H1 (cell line): Measurements from ENCODE around the gene PSORS1C2. TPM values are rescaled to one million over a fixed set of nuclear protein-coding genes. Genes with fewer than 3 reads are reported as not detected.

Experiments
- CTCF ChIA-PET: fragments of 300-600 bp; sonication (Branson Sonifier 250); formaldehyde crosslinking; loops from one replicate; lab custom pipeline; 2021; ENCODE audit not compliant: partially characterized antibody; lab: Charles Lee
- POLR2A ChIA-PET: fragments of 300-600 bp; sonication (Branson Sonifier 250); formaldehyde crosslinking; loops from one replicate; lab custom pipeline; 2021; ENCODE audit warnings: inconsistent platforms; ENCODE audit not compliant: partially characterized antibody; lab: Charles Lee
- DNase-seq, 2 experiments: peaks; one replicate each; pipeline versions ENCODE4 v3.0.0 to v3.0.0-alpha.2; 2010 to 2022; ENCODE audit warnings: low spot score in 2 of 2, low read depth in 1 of 2, mixed read lengths in 1 of 2
- FAIRE-seq: peaks from 2 replicates; lab custom pipeline; 2011; peaks lifted over from hg19 to GRCh38; lab: Jason Lieb, UNC
- H2AFZ ChIP-seq: 2 replicates; pipeline ENCODE4 v1.8.1; 2012; ENCODE audit warnings: low read length, inconsistent platforms
- H2AK5ac ChIP-seq: 2 replicates; pipeline ENCODE4 v1.6.1; 2013; ENCODE audit warnings: low read depth, low read length
- H2BK120ac ChIP-seq: replicated peaks from 2 replicates; pipeline ENCODE3; 2013; ENCODE audit warnings: low read depth, low read length, inconsistent platforms
- H2BK12ac ChIP-seq: 2 replicates; pipeline ENCODE4 v1.6.1; 2013; ENCODE audit warnings: low read depth, low read length
- H2BK15ac ChIP-seq: 2 replicates; pipeline ENCODE4 v1.6.1; 2013; ENCODE audit warnings: low read length
- H2BK20ac ChIP-seq: 2 replicates; pipeline ENCODE4 v1.6.1; 2013; ENCODE audit warnings: low read length
- H2BK5ac ChIP-seq: 2 replicates; pipeline ENCODE4 v1.6.1; 2013; ENCODE audit warnings: low read depth, low read length
- H3K14ac ChIP-seq: 2 replicates; pipeline ENCODE4 v1.6.1; 2013; ENCODE audit warnings: inconsistent platforms; ENCODE audit not compliant: insufficient read length
- H3K18ac ChIP-seq: 2 replicates; pipeline ENCODE4 v1.6.1; 2013; ENCODE audit warnings: low read length; ENCODE audit errors: extremely low read depth
- H3K23ac ChIP-seq: 2 replicates; pipeline ENCODE4 v1.6.1; 2013; ENCODE audit warnings: inconsistent platforms; ENCODE audit not compliant: insufficient read length
- H3K23me2 ChIP-seq: 2 replicates; pipeline ENCODE4 v1.6.1; 2013; ENCODE audit warnings: low read depth, low read length
- H3K27ac ChIP-seq: 2 replicates; pipeline ENCODE4 v1.6.1; 2011; ENCODE audit warnings: low read depth, low read length, inconsistent platforms
- H3K27me3 ChIP-seq, 4 experiments: replicated peaks in 1 of 4; 1 replicate in 1 of 4; 2 replicates in 3 of 4; pipeline versions ENCODE4 v1.6.1 to v1.8.1; 2011 to 2013; ENCODE audit warnings: low read length in 3 of 4, mild to moderate bottlenecking in 3 of 4, inconsistent platforms in 2 of 4, mixed read lengths in 2 of 4, moderate library complexity in 1 of 4; ENCODE audit not compliant: control insufficient read depth in 3 of 4, insufficient read depth in 3 of 4; ENCODE audit errors: extremely low read depth in 1 of 4
- H3K36me3 ChIP-seq, 4 experiments: 2 replicates each; pipeline versions ENCODE4 v1.6.1 to v1.8.1; 2011 to 2013; ENCODE audit warnings: mild to moderate bottlenecking in 4 of 4, low read length in 3 of 4, moderate library complexity in 2 of 4, control low read depth in 1 of 4, inconsistent platforms in 1 of 4; ENCODE audit not compliant: insufficient read depth in 4 of 4, control insufficient read depth in 2 of 4
- H3K4ac ChIP-seq: replicated peaks from 2 replicates; pipeline ENCODE3; 2013; ENCODE audit warnings: low read length, low read depth, mixed read lengths, inconsistent platforms; ENCODE audit not compliant: insufficient read length
- H3K4me1 ChIP-seq, 4 experiments: replicated peaks in 1 of 4; 1 replicate in 1 of 4; 2 replicates in 3 of 4; pipeline versions ENCODE4 v1.6.1 to v1.8.1; 2011 to 2013; ENCODE audit warnings: low read length in 3 of 4, inconsistent platforms in 2 of 4, mixed read lengths in 1 of 4; ENCODE audit not compliant: insufficient read depth in 4 of 4, control insufficient read depth in 3 of 4
- H3K4me2 ChIP-seq, 2 experiments: 2 replicates each; pipeline versions ENCODE4 v1.6.1 to v1.8.1; 2011 to 2013; ENCODE audit warnings: low read depth in 2 of 2, low read length in 2 of 2, control low read depth in 1 of 2, inconsistent platforms in 1 of 2, mild to moderate bottlenecking in 1 of 2; ENCODE audit not compliant: insufficient read depth in 1 of 2
- H3K4me3 ChIP-seq, 4 experiments: fragments of 200-600, 300-600 bp in 1 of 4; sonication (generic), shearing (Covaris generic), sonication (Bioruptor Twin) in 1 of 4; 2 replicates each; pipeline versions ENCODE4 v1.5.1 to v1.8.1; 2011 to 2016; ENCODE audit warnings: low read length in 4 of 4, low read depth in 3 of 4, control low read depth in 2 of 4, inconsistent platforms in 2 of 4, mild to moderate bottlenecking in 2 of 4, mixed read lengths in 1 of 4, moderate library complexity in 1 of 4; ENCODE audit not compliant: insufficient read depth in 2 of 4; ENCODE audit errors: extremely low read depth in 1 of 4
- H3K56ac ChIP-seq: replicated peaks from 2 replicates; pipeline ENCODE3; 2013; ENCODE audit warnings: low read depth, mild to moderate bottlenecking, mixed read lengths, low read length, inconsistent platforms; ENCODE audit not compliant: insufficient read length
- H3K79me1 ChIP-seq: 2 replicates; pipeline ENCODE4 v1.6.1; 2013; ENCODE audit warnings: low read depth, low read length, control low read depth
- H3K79me2 ChIP-seq, 2 experiments: 2 replicates each; pipeline versions ENCODE4 v1.6.1 to v1.8.1; 2012 to 2013; ENCODE audit warnings: low read length in 2 of 2, mild to moderate bottlenecking in 2 of 2, inconsistent platforms in 1 of 2; ENCODE audit not compliant: insufficient read depth in 2 of 2, control insufficient read depth in 1 of 2
- H3K9ac ChIP-seq, 4 experiments: replicated peaks in 1 of 4; 1 replicate in 1 of 4; 2 replicates in 3 of 4; pipeline versions ENCODE4 v1.6.1 to v1.8.1; 2011 to 2013; ENCODE audit warnings: low read depth in 3 of 4, low read length in 3 of 4, control low read depth in 2 of 4, mild to moderate bottlenecking in 2 of 4, moderate library complexity in 2 of 4, inconsistent platforms in 1 of 4; ENCODE audit errors: extremely low read depth in 1 of 4
- H3K9me3 ChIP-seq, 2 experiments: 2 replicates each; pipeline versions ENCODE4 v1.6.1 to v1.8.1; 2012 to 2013; ENCODE audit warnings: mild to moderate bottlenecking in 2 of 2, moderate library complexity in 2 of 2, control low read depth in 1 of 2, inconsistent platforms in 1 of 2, low read depth in 1 of 2, low read length in 1 of 2, mixed read lengths in 1 of 2; ENCODE audit not compliant: insufficient read depth in 2 of 2
- H4K20me1 ChIP-seq, 2 experiments: replicated peaks in 1 of 2; 2 replicates each; pipeline versions ENCODE3 to v1.8.1; 2011 to 2013; ENCODE audit warnings: inconsistent platforms in 2 of 2, low read length in 2 of 2, mild to moderate bottlenecking in 1 of 2; ENCODE audit not compliant: insufficient read depth in 2 of 2, control insufficient read depth in 1 of 2
- H4K5ac ChIP-seq: 2 replicates; pipeline ENCODE4 v1.6.1; 2013; ENCODE audit warnings: low read length, low read depth, mixed read lengths, inconsistent platforms; ENCODE audit not compliant: insufficient read length
- H4K8ac ChIP-seq: 2 replicates; pipeline ENCODE4 v1.8.0; 2013; ENCODE audit warnings: mild to moderate bottlenecking, moderate library complexity, low read length, inconsistent platforms; ENCODE audit not compliant: insufficient read depth; ENCODE audit errors: extremely low read depth
- H4K91ac ChIP-seq: replicated peaks from 2 replicates; pipeline ENCODE3; 2013; ENCODE audit warnings: low read length, mixed read lengths, inconsistent platforms; ENCODE audit not compliant: insufficient read length
- CBX5 ChIP-seq: fragments of 300-800, 300-1000 bp; sonication (generic); IDR thresholded peaks from 2 replicates; pipeline ENCODE4 v1.7.1; 2016; ENCODE audit warnings: antibody characterized with exemption, low read length, low read depth
- CEBPB ChIP-seq: IDR thresholded peaks from 2 replicates; pipeline ENCODE4 v1.6.1; 2012; ENCODE audit warnings: low read depth, low read length
- CREB1 ChIP-seq: IDR thresholded peaks from 2 replicates; pipeline ENCODE4 v1.6.1; 2012; ENCODE audit warnings: inconsistent platforms
- FOSL1 ChIP-seq: IDR thresholded peaks from 2 replicates; pipeline ENCODE4 v1.6.1; 2011; ENCODE audit warnings: mild to moderate bottlenecking, low read depth, low read length, moderate library complexity; ENCODE audit not compliant: insufficient read depth
- GABPA ChIP-seq: IDR thresholded peaks from 2 replicates; pipeline ENCODE4 v1.6.1; 2011; ENCODE audit warnings: mild to moderate bottlenecking, low read length, moderate library complexity, borderline replicate concordance; ENCODE audit not compliant: insufficient read depth
- KDM4A ChIP-seq: IDR thresholded peaks from one replicate; pipeline ENCODE4 v1.7.1; 2012; ENCODE audit warnings: low read depth, mild to moderate bottlenecking, moderate library complexity, low read length, inconsistent platforms; ENCODE audit not compliant: severe bottlenecking
- NANOG ChIP-seq: IDR thresholded peaks from 2 replicates; pipeline ENCODE4 v1.6.1; 2011; ENCODE audit warnings: low read length, low read depth, mild to moderate bottlenecking, inconsistent platforms; ENCODE audit not compliant: insufficient read depth, poor library complexity, severe bottlenecking
- NRF1 ChIP-seq: IDR thresholded peaks from 2 replicates; pipeline ENCODE4 v1.6.1; 2011; ENCODE audit warnings: mild to moderate bottlenecking, low read depth, low read length, improper control_type of control experiment
- SIRT6 ChIP-seq: IDR thresholded peaks from one replicate; pipeline ENCODE4 v1.7.1; 2012; ENCODE audit warnings: low read length, inconsistent platforms
- SIX5 ChIP-seq: IDR thresholded peaks from 2 replicates; pipeline ENCODE4 v1.6.1; 2011; ENCODE audit warnings: mild to moderate bottlenecking, low read depth, low read length
- SP1 ChIP-seq: IDR thresholded peaks from 2 replicates; pipeline ENCODE4 v1.6.1; 2011; ENCODE audit warnings: low read depth, low read length
- SP4 ChIP-seq: IDR thresholded peaks from 2 replicates; pipeline ENCODE4 v1.6.1; 2012; ENCODE audit warnings: low read length, inconsistent platforms
- TBP ChIP-seq: IDR thresholded peaks from 2 replicates; pipeline ENCODE4 v1.6.1; 2011; ENCODE audit warnings: low read depth, low read length, improper control_type of control experiment
- ZNF274 ChIP-seq: IDR thresholded peaks from 2 replicates; pipeline ENCODE4 v1.7.0; 2012; ENCODE audit warnings: low read length, borderline replicate concordance; ENCODE audit errors: extremely low read depth
- WGBS, 2 experiments: shearing (Covaris generic) in 1 of 2; methylation state at CpG; one replicate each; pipeline versions ENCODE4 v1.1.6 to v1.1.7; 2013 to 2015; ENCODE audit warnings: low lambda C conversion rate in 2 of 2, mixed read lengths in 2 of 2, inconsistent platforms in 1 of 2, low coverage in 1 of 2, missing lambda C conversion rate in 1 of 2; ENCODE audit not compliant: insufficient replicate concordance in 2 of 2, insufficient coverage in 1 of 2, insufficient read length in 1 of 2; ENCODE audit errors: extremely low coverage in 1 of 2, missing lambda C conversion rate in 1 of 2; 5-methylcytosine and 5-hydroxymethylcytosine counted together
- polyA plus RNA-seq, 7 experiments: library from polyadenylated mRNA; depleted of rRNA in 3 of 7; stranded (reverse) in 5 of 7; unstranded in 2 of 7; fragments of >200 nt in 5 of 7; fragments of 200-250 nt in 2 of 7; gene quantifications; 1 replicate in 5 of 7; 2 replicates in 1 of 7; 4 replicates in 1 of 7; pipeline versions ENCODE4 v1.2.1 to v1.2.3, GENCODE V29; 2011 to 2013; ENCODE audit warnings: missing spikeins in 2 of 7, mixed read lengths in 2 of 7
- total RNA-seq: library from RNA; stranded (reverse); fragmentation: NEBNext Ultra II Directional; extraction: Animal tissue kit (Norgen Biotek cat#: 25700); gene quantifications from 2 replicates; pipeline ENCODE4 v1.2.1, GENCODE V29; 2021
- TF ChIP-seq, protein P1 (sequence below): IDR thresholded peaks from 2 replicates; pipeline ENCODE4 v1.6.1; 2012; ENCODE audit warnings: inconsistent platforms

The PSORS1C2 gene
- total and polyA plus RNA-seq, 2 of the 8 experiments (the other 6 are each of a cell fraction or from before 2014, with no cell fraction given): 0.11 TPM; not detected in 1

GRCh38 chr6:31094389-31094881 lies 44.4 kb downstream of the PSORS1C2 start:
- Histone ChIP-seq H3K27me3 (no peaks in the 10 kb centered on the region), H2BK15ac (no peak overlapping the region), H2BK5ac (no peak overlapping the region), H3K4ac (no peak overlapping the region), H2BK120ac (no peak overlapping the region), H3K27ac (no peak overlapping the region), H3K14ac (no peak overlapping the region), H3K4me1 (peaks cover 0 to 3% (median 0%) of the 10 kb centered on the region in 4 experiments; a peak in 3 of 7 replicates), H3K56ac (no peak overlapping the region), H4K20me1 (no peaks in the 10 kb centered on the region), H2AFZ (peak overlapping the region; percentile 94), H3K79me2 (no peaks in the 10 kb centered on the region), H2AK5ac (no peak overlapping the region), H3K79me1 (no peaks in the 10 kb centered on the region), H3K4me3 (no peak overlapping the region), H4K91ac (no peak overlapping the region), H2BK12ac (no peak overlapping the region), H3K9ac (no peak overlapping the region), H3K36me3 (no peaks in the 10 kb centered on the region), H3K18ac (no peak overlapping the region), H4K8ac (no peak overlapping the region), H2BK20ac (no peak overlapping the region), H3K9me3 (no peaks in the 10 kb centered on the region), H4K5ac (no peak overlapping the region), H3K23ac (no peak overlapping the region), H3K23me2 (no peaks in the 10 kb centered on the region), H3K4me2 (no peak overlapping the region)
- 79% methylated on average over 3 of the region's 3 CpGs; no CpG with 5 or more reads in 1 of the 2 experiments for WGBS, 2 experiments
- FAIRE-seq: no peak
- DNase-seq: no peak
- POLR2A ChIA-PET: interaction anchor here (0.9 kb wide), 1 partner anchor 174 kb away, joined by 3 read pairs; no protein-coding TSS in a partner anchor
- CTCF ChIA-PET: interaction anchor here (0.5 to 3.4 kb wide), 15 partner anchors 8 to 554 kb away, joined by 3 to 18 read pairs (median 4); partner anchors contain the start of gene VARS2
- TF ChIP-seq CREB1 (no peak), SIX5 (no peak), KDM4A (no peak), NANOG (no peak), SP4 (no peak), GABPA (no peak), ZNF274 (no peak), SIRT6 (no peak), TBP (no peak), FOSL1 (no peak), NRF1 (no peak), CEBPB (no peak), CBX5 (no peak), SP1 (no peak)
- TF ChIP-seq, protein P1, sequence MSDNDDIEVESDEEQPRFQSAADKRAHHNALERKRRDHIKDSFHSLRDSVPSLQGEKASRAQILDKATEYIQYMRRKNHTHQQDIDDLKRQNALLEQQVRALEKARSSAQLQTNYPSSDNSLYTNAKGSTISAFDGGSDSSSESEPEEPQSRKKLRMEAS: no peak
